ENCODE data around the gene C1QTNF2.
A peak's percentile ranks its signal among the peaks of the same experiment; 100 is the strongest.
"Not testable (repeated sequence)": the region's sequence is repeated elsewhere in the genome, so short reads cannot be mapped to it uniquely, and the experiment has no call there.

The C1QTNF2 gene

DNA sequence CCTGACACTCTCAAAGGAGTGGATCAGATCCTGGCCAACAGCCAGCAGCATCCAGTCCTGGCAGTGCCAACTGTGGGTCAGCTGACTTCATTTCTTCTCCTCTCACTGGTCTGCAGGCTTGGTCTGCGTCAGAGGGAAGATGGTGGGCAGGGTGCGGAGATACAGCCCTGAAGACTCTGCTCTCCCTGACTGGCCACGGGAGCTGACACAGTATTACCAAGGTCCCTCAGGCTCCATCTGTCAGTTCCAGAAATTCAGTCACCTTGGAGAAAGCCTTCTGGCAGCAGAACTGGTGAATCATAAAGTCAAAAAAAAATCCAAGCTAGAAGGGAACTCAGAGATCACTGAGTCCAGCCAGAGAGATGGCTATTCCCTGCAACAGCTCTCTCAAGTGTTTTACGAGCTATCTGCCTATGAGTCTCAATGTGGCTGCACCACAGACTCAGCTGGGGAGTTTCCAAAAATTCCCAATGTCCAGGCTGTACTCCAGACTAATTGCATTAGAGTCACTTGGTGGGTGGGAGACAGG, 27.9 kb downstream of the C1QTNF2 start:
- no peak for DNase-seq

DNA sequence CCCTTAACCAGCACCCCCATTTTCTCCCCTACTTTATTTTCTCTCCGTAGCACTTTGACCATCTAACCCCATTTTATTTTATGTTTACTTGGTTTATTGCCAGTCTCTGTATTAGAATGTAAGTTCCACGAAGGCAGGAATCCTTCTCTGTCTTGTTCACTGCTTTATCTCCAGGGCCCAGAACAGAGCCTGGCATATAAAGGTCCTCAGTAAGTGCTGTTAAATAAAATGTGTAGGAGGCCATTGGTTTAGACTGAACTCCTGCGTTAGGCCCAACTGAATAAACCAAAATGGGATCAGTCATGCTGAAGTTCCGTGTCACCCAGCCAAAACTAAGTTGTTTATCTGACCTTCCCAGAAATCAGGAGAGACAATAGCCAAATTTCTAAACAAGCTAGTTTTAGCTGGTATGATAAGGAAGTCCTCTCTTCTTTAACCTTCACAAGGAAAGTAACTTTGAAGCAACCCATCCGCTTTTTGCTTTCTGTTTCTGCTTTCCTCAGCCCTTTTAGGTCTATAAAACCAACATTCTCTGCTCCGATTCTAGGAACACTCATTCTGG, 29.0 kb downstream of the C1QTNF2 start:
- DNase-seq, result no peak

DNA sequence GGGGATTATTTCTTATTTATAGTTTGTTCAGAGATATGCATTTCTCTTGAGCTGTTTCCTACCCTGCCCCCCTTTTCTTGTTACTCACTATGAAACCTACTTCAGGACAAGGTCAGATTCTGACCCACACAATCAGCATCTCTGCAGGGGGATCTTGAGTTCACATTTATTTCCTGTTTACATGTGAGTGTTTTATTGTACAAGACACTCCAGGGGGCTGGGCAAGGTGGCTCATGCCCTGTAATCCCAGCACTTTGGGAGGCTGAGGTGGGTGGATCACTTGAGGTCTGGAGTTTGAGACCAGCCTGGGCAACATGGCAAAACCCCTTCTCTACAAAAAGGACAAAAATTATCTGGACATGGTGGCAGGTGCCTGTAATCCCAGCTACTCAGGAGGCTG, 29.9 kb downstream of the C1QTNF2 start:
- DNase-seq, result not testable (repeated sequence)

DNA sequence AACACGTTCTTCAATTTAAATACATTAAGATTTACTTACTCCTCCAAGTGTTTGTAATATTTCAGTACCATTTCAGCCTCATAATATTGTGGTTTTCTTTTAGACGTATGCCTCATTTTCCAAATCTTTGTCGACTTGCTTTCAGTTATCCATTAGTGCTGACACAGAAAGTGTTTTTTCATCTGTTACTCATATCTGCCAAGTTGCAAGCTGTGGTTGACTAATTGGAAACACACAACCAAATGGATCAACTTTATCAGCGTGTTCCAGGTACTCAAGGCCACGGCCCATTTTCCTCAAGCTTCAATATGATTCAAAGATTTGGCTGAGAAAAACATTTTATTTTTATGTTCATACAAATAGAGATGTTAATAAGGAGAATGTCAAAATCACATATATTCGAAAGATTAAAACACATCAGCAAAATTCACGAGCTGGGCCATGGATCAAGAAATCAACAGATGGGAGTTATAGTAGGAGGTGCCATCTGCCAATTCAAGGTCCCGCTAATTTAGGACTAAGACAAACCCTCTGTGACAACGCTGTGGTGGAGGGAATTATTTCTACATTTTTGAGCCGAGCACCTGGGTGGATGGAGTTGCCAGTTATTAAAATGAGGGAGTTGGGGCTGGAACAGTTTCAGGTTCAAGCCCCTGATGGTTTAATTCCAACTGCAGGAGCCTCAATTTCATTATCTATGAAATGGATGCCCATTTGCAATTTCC, 30.9 kb downstream of the C1QTNF2 start:
- DNase-seq, result no peak

DNA sequence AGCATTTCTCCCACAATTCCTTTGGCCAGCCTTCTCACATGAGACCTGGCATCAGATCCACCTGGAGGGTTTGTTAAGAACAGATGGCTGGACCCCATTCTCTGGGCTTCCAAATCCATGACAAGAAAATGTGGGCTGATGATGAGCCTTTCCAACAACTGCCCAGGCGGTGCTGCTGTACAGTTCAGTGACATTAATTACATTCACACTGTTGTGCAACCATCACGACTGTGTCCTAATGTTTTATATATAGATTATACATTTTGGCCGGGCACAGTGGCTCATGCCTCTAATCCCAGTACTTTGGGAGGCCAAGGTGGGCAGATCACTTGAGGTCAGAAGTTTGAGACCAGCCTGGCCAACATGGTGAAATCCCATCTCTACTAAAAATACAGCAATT, 35.7 kb downstream of the C1QTNF2 start:
- DNase-seq, result not testable (repeated sequence)

DNA sequence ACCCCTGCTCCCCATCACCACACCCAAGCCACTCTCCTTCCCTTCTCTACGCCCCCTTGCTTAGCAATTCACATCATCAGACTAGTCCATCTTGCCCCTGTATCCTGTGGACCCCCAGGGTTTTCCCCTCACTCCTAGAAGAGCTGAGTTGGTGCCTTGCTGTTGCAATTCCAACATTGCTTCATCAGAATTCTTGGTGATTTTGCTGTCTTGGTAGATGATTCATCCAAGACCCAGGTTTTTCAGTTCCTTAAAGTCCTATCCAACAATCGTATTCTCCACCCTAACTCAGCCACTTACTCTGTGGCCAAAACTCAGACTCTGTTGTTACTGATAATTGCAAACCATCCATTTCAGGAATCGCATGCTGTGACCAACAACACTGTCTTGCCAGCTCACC, 36.7 kb downstream of the C1QTNF2 start:
- no peak for DNase-seq

DNA sequence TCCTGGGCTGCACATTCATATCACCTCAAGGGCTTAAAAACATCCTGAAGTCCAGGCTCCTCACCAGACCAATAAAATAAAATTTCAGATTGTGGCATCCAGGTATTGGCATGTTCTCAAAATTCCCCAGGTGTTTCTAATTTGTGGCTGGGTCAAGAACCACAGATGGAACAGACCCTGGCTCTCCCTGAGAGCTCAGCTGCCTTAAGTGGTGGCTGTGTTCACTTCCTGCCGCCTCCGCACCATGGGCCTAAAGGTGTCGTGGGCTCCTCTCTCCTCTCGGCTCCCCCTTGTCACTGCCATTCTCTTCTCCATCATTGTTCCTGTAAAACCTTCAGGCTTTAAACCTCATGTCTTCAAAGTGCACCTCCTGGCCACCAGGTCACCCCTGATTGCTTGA, 40.2 kb downstream of the C1QTNF2 start:
- no peak for DNase-seq

DNA sequence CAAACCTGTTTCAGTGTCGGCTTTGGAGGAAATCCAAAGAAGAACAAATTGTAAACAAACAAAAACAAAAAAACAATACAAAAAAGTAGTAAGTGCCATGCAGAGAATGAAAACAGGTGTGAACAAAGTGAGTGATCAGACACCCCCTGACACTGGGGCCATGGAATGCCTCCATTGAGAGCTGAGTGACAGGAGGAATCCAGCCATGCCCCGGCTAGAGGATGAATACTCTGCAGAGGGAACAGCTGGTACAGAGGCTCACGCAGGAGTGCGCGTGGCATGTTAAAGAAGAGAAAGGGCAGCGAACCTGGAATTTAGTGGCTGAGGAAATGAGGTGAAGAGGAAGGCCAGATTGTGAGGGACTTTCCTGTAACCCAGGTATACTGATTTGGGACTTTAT, 42.6 kb downstream of the C1QTNF2 start:
- no peak for DNase-seq

DNA sequence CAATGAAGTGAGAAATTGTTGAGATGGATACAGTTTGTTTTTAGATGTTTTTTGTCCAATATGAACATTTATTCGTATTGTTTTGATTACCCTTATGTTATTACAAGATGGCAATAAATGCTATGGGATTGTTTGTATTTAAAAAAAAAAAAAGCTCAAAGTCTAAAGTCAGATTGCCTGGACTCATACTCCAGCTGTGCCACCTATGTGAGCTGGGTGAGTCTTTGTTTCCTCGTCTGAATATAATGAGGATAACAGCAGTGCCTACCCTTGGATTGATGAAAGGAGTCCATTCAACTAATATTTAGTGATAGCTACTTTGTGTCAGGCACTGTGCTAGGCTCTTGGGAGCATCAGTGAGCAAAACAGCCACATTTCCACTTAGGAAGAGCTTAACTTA, 43.4 kb downstream of the C1QTNF2 start:
- DNase-seq, result no peak

DNA sequence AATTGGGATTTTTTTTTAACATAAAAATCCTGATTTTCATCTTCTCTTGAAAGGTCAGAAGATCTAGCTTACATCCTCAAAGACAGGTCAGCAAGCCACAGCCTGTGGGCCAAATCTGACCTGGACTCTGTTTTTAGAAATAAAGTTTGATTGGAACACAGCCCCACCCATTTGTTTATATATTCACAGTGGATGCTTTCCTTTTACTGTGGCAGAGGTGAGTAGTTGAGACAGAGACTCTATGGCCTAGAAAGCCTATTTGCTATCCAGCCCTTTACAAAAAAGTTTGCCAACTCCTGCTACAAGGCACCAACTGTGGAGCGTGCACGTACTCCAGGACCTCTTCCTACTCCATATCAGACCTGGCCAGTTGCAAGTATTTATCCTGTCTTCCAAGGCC, 44.7 kb downstream of the C1QTNF2 start:
- DNase-seq, result no peak

DNA sequence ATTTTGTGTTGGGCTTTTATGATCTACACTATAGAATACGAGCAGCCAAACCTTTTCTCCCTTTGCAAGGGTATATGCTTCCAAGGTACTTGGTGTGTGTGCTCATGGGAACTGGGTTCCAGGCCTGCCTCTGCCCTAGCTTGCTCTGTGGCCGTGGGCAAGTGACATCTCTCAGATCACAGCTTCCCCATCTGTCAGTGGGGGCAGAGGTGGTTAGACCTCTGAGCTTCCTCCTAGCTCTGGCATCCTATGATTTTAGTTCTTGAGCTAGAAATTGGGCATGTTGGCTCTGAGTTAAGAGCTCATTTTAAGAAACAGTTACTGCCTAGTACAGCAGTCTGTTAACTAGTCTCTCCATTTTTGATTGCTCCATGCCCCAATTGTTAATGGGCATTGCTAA, 45.5 kb downstream of the C1QTNF2 start:
- DNase-seq, result no peak

DNA sequence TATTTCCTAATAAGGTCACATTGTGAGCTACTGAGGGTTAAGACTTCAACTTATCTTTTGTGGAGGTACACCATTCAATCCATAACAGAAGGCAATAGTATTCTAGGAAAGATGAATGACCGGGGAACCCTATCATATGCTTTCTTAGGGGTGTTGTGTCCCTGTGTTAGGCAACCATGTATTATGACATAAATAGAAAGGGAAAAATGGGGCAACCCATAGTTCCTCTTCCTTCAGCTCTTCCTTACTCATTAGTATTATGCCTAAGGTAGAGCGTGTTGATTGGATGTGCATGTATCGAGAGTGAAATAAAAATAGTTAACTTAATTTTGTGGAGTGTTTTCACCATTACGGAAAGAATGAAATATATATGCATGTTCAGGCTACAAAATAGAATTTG, 52.0 kb downstream of the C1QTNF2 start:
- DNase-seq, result no peak

DNA sequence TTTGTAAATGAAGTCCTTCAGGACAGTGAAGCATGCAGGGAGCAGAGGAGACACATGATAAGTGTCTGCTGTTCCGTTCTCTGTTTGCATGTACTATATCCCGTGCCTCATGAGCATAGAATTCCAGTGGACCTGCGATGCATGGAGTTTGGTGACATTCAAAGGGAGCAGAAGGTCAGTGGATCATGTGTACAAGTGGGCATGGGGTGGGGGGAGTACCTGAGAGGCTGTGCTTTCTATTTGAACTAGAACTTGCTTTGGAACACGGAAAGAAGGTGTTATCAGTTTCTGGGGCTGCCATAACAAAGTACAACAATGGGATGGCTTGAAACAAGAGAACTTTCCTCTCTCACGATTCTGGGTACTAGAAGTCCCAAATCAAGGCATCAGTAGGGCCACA, 53.0 kb downstream of the C1QTNF2 start:
- DNase-seq, result no peak

DNA sequence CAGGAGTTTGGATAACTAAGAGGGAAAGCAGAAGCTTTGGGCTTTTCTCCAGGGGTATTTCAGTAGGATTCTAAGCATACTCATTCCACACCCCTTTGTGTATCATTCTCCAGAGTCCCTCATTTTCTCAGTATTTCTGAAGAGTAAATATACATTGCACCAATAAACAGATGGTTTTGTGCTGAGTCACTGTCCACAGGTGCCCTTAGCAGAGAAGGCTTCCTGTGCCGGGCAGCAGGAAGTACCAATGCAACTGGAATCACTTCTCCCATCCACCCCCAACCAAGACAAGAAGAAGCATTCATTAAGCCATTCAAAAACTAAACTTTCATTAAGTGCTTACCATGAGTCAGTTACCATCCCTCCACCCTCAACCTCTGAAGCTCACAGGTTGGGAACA, 54.5 kb downstream of the C1QTNF2 start:
- DNase-seq, result no peak

DNA sequence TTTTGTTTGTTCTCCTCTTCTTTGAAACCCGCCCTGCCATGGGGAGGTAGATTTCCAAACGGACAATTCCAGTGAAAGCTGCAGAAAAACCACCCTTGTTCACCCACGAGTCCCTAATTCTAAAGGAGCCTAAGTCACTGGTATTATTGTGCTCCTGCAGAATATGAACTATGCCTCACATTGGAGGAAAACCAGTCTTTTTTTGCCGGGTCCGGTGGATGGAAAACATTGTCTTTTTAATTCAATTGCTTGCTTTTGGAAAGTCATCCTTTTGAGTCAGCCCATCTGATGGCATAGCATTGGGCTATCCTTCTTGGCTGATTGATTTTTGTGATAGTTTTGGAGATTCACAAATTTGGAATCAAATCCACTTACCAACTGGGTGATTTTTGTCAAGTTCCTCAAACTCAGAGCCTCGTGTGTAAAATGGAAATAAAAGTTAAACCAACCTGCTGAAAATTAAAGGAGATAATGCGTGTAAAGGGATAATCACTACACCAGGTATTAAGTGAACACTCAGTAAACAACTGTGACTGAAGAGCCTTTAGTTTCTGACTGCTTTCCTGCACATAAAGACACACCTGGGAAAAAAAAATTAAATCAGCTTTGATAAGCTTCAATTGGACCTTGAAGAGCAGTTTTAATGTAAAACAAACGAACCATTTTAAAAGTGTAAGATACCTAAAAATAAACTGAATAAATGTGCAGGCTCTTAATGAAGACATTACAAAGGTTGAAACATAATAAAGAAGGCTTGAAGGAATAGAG, 57.3 kb downstream of the C1QTNF2 start:
- DNase-seq, result no peak

DNA sequence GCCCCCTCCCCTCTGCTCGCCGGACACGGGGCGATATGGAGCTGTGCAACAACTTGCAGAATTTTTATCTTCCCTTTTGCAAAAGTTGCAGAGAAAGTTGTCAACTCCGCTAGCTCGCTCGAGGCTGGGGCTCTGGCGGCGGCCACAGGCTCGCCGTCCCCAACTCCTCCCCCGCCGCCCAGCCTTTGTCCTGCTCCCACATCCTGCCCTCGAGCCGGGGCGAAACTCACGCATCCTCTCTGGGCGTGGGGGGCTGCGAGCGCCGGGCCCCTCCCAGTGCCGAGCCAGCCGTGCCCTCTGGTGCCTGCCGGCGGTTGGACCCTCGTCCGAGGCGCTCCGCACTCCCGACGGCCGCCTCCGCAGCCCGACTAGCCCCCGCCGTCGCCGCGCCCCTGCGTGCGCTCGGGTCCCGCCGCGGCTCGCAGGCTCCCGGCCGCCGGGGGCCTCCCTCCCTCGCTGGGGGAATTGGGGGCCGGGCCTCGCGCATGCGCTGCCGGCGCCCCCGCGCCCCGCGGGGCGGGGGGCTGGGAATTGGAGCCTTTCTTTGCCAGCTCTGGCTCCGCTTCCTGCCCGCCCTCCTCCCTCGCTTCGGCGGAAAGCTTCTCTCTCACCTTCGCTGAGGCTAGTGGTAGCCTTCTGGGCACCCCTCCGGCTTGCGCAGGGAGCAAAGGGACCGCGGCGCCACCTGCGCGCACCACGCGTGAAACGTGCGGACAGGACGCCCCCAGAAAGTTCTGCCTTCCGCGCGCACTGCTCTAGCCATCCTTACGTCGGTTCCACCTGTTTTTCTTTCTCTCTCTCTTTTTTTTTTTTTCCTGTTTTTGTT, 58.1 kb downstream of the C1QTNF2 start, which contains the start of gene CCNJL:
CCNJL (minus strand) TSS at position 431 of the 826 bp plus-strand sequence. CDS start 641 bp downstream, outside the sequence.
- peak in 46 of 56 donors; percentile 2 to 82 (median 36) for DNase-seq

DNA sequence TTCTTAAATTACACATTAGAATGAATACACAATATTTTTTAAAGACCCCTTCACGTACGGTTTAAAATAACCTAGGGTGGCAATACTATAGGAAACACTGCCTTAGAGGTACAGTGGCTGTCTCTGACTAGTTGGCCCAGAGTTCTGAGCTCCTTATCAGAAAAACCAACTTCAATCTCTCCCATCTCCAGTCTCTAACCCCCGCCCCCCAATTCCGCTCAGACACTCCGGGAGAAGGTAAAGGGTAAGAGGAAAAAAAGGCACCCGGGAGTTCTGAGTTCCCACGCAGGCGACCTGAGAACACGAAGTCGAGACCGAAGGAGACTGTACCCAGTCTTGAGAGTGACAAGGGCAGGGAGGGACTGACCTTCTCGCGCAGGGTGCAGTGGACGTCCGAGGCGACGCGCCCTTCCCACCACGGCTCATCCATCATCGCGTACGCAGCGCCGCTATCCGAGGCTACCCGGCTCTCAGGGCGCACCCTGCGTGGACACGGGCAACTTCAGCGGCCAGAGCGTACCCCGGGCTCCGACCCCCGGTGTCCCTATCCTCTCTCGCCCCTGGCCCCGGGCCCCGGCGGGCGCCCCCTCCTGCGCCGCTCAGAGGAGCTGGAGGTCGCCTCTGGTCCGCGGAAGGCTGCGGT, 58.8 kb downstream of the C1QTNF2 start:
- no peak for DNase-seq

DNA sequence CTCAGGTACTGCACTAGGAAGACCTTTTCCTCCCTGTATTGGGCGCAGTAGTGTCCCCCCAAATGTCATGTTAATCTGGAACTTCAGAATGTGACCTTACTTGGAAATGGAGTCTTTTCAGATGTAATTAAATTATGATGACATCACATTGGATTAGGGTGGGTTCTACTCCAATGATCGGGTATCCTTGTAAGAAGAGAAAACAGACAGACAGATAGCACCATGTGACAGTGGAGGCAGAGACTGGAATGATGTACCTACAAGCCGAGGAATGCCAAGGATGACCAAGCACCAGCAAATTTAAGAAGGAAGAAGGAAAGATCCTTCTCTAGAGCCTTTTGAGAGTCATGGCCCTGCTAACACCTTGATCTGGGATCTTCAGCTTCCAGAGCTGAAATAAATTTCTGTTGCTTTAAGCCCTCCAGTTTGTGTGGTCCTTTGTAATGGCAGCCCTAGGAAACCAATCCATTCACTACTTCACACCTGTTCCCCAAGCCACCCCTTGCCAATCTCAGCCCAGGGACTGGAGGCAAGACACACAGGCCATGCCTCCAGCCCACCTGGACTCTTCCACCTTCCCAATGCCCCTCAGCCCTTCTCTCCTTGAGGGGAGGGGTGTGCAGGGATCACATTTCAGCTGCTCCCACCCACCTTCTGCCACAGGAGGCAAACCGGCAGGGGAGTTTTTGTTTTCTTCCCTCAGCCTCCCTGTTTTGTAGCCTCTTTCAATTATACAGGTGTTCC, 59.7 kb downstream of the C1QTNF2 start:
- no peak for DNase-seq

DNA sequence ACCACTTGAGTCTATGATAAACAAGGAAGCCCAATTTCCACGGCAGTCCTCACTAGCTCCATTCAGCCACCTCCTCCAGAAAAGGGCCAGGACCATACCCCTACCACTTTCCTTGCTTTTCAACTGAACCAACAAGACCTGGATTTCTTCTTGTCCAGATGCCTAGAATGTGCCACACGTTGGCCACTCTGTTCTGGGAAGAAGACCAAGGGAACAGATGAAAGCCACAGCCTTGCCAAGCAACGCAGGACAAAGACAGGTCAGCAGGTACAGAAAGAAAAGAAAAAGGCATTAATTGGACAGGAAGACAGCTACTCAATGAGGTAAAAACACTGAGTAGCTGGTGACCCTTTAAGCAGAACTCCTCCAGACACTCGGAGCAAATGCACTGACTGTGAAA, 60.3 kb downstream of the C1QTNF2 start:
- DNase-seq, result no peak

DNA sequence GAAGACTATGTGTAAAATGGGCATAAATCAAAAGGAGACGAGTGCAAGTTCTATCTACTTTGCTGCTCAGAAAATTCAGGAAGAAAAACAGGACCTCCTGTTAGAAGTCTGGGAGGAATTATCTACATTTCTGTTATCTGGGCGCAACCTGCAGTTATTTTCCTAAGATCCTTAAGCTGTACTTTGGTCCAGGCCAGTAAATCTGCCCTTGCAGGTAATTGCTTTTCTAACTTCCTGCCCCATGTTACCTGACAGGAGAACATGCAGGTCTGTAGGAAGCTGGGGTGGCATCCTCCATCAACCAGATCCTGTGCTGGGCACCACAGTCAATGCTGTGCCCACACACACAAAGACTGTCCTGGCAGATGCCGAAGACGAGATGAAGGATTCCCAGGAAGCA, 63.7 kb downstream of the C1QTNF2 start:
- DNase-seq, result no peak
